Measurements from ENCODE around the gene ATAD3A. TPM values are rescaled to one million over a fixed set of nuclear protein-coding genes. Genes with fewer than 3 reads are reported as not detected.

The ATAD3A gene
- total and polyA plus RNA-seq, 2 experiments from 2014 or later = 36.5 to 80.3 TPM

DNA sequence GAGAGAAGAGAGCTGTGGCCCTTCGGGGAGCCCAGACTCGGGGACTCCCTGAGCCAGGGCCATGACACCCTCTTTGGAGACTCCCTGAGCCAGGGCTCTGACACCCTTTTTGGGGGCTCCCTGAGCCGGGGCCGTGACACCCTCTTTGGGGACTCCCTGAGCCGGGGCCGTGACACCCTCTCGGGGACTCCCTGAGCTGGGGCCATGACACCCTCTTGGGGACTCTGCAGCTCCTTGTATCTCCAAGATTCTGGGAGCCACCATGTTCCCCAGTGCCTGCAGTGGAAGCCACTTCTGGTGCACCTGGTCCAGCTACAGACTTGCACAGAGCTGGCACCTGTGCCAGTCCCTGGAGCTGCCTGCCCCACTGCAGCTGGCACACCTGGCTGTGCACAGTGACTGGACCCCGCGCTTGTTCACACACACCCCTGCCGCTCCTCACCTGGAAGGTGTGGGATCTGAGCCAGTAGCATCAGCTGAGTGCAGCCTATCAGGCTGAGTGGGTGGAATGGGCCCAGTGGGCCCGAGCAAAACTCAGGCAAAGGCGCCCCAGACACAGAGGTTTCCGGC lies 66.5 kb downstream of the ATAD3A start:
- TF ChIP-seq, protein P1, sequence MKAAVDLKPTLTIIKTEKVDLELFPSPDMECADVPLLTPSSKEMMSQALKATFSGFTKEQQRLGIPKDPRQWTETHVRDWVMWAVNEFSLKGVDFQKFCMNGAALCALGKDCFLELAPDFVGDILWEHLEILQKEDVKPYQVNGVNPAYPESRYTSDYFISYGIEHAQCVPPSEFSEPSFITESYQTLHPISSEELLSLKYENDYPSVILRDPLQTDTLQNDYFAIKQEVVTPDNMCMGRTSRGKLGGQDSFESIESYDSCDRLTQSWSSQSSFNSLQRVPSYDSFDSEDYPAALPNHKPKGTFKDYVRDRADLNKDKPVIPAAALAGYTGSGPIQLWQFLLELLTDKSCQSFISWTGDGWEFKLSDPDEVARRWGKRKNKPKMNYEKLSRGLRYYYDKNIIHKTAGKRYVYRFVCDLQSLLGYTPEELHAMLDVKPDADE (IDR thresholded peaks at IDR 0.05) = no peak
- TF ChIP-seq JUNB (IDR thresholded peaks at IDR 0.05; ENCODE audit: unreplicated experiment) (no peak), CREB1 (CRISPR knock-in tag; IDR thresholded peaks at IDR 0.05; ENCODE audit: low read depth) (no peak), EZH2 (IDR thresholded peaks at IDR 0.05; ENCODE audit: low read depth, unreplicated experiment) (no peak), STAT1 (IDR thresholded peaks at IDR 0.05; ENCODE audit: unreplicated experiment) (no peak), ZNF331 (CRISPR knock-in tag; IDR thresholded peaks at IDR 0.05; ENCODE audit: low read depth) (no peak), ZNF114 (CRISPR knock-in tag; IDR thresholded peaks at IDR 0.05) (no peak), POLR2AphosphoS5 (IDR thresholded peaks at IDR 0.05; ENCODE audit: low read depth) (no peak), NANOG (IDR thresholded peaks at IDR 0.05; ENCODE audit: borderline replicate concordance) (no peak), EZH2phosphoT487 (IDR thresholded peaks at IDR 0.05; ENCODE audit: unreplicated experiment) (no peak)
- TF ChIP-seq, protein P2, sequence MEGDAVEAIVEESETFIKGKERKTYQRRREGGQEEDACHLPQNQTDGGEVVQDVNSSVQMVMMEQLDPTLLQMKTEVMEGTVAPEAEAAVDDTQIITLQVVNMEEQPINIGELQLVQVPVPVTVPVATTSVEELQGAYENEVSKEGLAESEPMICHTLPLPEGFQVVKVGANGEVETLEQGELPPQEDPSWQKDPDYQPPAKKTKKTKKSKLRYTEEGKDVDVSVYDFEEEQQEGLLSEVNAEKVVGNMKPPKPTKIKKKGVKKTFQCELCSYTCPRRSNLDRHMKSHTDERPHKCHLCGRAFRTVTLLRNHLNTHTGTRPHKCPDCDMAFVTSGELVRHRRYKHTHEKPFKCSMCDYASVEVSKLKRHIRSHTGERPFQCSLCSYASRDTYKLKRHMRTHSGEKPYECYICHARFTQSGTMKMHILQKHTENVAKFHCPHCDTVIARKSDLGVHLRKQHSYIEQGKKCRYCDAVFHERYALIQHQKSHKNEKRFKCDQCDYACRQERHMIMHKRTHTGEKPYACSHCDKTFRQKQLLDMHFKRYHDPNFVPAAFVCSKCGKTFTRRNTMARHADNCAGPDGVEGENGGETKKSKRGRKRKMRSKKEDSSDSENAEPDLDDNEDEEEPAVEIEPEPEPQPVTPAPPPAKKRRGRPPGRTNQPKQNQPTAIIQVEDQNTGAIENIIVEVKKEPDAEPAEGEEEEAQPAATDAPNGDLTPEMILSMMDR (conservative IDR thresholded peaks at IDR 0.05; ENCODE audit: low read depth in 2 of 2) = no peak
- TF ChIP-seq, protein P3, sequence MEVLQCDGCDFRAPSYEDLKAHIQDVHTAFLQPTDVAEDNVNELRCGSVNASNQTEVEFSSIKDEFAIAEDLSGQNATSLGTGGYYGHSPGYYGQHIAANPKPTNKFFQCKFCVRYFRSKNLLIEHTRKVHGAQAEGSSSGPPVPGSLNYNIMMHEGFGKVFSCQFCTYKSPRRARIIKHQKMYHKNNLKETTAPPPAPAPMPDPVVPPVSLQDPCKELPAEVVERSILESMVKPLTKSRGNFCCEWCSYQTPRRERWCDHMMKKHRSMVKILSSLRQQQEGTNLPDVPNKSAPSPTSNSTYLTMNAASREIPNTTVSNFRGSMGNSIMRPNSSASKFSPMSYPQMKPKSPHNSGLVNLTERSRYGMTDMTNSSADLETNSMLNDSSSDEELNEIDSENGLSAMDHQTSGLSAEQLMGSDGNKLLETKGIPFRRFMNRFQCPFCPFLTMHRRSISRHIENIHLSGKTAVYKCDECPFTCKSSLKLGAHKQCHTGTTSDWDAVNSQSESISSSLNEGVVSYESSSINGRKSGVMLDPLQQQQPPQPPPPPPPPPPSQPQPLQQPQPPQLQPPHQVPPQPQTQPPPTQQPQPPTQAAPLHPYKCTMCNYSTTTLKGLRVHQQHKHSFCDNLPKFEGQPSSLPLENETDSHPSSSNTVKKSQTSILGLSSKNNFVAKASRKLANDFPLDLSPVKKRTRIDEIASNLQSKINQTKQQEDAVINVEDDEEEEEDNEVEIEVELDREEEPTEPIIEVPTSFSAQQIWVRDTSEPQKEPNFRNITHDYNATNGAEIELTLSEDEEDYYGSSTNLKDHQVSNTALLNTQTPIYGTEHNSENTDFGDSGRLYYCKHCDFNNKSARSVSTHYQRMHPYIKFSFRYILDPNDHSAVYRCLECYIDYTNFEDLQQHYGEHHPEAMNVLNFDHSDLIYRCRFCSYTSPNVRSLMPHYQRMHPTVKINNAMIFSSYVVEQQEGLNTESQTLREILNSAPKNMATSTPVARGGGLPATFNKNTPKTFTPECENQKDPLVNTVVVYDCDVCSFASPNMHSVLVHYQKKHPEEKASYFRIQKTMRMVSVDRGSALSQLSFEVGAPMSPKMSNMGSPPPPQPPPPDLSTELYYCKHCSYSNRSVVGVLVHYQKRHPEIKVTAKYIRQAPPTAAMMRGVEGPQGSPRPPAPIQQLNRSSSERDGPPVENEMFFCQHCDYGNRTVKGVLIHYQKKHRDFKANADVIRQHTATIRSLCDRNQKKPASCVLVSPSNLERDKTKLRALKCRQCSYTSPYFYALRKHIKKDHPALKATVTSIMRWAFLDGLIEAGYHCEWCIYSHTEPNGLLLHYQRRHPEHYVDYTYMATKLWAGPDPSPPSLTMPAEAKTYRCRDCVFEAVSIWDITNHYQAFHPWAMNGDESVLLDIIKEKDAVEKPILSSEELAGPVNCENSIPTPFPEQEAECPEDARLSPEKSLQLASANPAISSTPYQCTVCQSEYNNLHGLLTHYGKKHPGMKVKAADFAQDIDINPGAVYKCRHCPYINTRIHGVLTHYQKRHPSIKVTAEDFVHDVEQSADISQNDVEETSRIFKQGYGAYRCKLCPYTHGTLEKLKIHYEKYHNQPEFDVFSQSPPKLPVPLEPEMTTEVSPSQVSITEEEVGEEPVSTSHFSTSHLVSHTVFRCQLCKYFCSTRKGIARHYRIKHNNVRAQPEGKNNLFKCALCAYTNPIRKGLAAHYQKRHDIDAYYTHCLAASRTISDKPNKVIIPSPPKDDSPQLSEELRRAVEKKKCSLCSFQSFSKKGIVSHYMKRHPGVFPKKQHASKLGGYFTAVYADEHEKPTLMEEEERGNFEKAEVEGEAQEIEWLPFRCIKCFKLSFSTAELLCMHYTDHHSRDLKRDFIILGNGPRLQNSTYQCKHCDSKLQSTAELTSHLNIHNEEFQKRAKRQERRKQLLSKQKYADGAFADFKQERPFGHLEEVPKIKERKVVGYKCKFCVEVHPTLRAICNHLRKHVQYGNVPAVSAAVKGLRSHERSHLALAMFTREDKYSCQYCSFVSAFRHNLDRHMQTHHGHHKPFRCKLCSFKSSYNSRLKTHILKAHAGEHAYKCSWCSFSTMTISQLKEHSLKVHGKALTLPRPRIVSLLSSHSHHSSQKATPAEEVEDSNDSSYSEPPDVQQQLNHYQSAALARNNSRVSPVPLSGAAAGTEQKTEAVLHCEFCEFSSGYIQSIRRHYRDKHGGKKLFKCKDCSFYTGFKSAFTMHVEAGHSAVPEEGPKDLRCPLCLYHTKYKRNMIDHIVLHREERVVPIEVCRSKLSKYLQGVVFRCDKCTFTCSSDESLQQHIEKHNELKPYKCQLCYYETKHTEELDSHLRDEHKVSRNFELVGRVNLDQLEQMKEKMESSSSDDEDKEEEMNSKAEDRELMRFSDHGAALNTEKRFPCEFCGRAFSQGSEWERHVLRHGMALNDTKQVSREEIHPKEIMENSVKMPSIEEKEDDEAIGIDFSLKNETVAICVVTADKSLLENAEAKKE (CRISPR knock-in tag; IDR thresholded peaks at IDR 0.05) = no peak
- TF ChIP-seq, protein P4, sequence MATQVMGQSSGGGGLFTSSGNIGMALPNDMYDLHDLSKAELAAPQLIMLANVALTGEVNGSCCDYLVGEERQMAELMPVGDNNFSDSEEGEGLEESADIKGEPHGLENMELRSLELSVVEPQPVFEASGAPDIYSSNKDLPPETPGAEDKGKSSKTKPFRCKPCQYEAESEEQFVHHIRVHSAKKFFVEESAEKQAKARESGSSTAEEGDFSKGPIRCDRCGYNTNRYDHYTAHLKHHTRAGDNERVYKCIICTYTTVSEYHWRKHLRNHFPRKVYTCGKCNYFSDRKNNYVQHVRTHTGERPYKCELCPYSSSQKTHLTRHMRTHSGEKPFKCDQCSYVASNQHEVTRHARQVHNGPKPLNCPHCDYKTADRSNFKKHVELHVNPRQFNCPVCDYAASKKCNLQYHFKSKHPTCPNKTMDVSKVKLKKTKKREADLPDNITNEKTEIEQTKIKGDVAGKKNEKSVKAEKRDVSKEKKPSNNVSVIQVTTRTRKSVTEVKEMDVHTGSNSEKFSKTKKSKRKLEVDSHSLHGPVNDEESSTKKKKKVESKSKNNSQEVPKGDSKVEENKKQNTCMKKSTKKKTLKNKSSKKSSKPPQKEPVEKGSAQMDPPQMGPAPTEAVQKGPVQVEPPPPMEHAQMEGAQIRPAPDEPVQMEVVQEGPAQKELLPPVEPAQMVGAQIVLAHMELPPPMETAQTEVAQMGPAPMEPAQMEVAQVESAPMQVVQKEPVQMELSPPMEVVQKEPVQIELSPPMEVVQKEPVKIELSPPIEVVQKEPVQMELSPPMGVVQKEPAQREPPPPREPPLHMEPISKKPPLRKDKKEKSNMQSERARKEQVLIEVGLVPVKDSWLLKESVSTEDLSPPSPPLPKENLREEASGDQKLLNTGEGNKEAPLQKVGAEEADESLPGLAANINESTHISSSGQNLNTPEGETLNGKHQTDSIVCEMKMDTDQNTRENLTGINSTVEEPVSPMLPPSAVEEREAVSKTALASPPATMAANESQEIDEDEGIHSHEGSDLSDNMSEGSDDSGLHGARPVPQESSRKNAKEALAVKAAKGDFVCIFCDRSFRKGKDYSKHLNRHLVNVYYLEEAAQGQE (IDR thresholded peaks at IDR 0.05; ENCODE audit: unreplicated experiment) = no peak
- Mint-ChIP-seq H3K4me3 (no peak overlapping the region), H3K36me3 (ENCODE audit: low read depth) (peaks cover 5% of the 10 kb centered on the region), H3K27me3 (ENCODE audit: insufficient read depth, low read depth, poor library complexity) (peaks cover 15% of the 10 kb centered on the region), H3K4me1 (peaks cover 3% of the 10 kb centered on the region), H3K27ac (no peak overlapping the region), H3K9me3 (peaks cover 4% of the 10 kb centered on the region; the same call in 1 of the 3 replicates)
- ATAC-seq (no peak), DNase-seq (ENCODE audit: low spot score) (no peak)
- Histone ChIP-seq H3K9me2 (ENCODE audit: insufficient read depth) (no peaks in the 10 kb centered on the region), H3K4me2 (no peak overlapping the region), H3K27ac (ENCODE audit: low read depth) (no peak overlapping the region), H3K79me2 (replicated peaks; ENCODE audit: insufficient read depth) (peaks cover 8% of the 10 kb centered on the region), H4K20me1 (replicated peaks; ENCODE audit: insufficient read depth) (no peaks in the 10 kb centered on the region; the same call in 1 of the 2 replicates), H2AFZ (peak overlapping the region; percentile 95), H3K27me3 (ENCODE audit: insufficient read depth) (no peaks in the 10 kb centered on the region), H3F3A (replicated peaks; ENCODE audit: low read depth) (peaks cover 4% of the 10 kb centered on the region; the same call in 1 of the 2 replicates), H3K4me3 (no peak overlapping the region), H3K36me3 (ENCODE audit: insufficient read depth) (no peaks in the 10 kb centered on the region), H3K4me1 (ENCODE audit: insufficient read depth) (no peaks in the 10 kb centered on the region)

All from GM23338 (cell line).